ENCODE data around the gene HIVEP3.

The HIVEP3 gene

DNA sequence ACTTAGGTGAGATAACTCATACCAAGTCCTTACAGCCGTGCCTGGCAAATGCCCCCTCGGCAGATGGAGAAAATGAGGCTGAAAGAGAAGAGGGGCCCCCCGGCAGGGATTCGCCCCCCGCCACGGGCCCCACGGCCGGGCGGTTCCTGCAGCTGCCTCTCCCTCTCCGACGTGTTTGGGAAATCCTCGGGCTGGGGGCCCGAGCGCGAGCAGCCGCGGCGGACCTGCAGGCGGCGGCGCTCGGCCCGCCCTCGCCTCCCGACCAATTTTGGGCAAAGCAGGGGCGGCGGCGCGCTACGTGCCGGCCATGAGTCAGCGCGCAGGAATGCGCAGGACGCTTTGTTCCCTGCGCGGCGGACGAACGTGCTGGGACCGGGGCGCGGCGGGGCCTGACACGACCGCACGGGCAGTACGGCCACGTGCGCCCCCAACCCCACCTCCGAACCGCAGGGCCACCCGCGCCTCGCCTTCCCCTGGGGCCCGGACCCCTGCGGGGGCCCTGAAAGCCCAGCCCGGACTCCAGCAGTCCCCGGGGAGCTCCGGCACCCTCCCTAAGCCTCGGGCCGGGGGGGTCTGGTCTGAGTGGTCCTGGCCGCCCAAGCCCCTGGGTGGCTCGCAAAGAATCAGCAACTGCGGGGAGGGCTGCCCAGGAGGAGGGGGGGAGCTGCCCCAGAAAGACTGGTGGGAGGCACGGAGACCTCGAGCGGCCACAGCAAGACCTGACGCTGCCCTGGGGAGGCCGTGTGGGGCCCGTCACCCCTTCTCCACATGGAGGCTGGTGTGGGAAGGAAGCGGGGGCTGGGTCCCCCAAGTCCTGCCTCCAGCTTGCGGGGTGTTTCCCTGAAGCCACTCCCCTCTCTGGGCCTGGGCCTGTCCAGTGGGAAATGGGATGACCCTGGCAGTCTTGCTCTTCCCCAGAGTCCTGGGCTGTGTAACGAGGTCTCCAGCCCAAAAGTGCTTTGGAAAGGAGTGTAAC lies 422.4 kb downstream of the HIVEP3 start:
- in situ Hi-C loops (cut with HindIII; ENCODE audit: low sequenced_read_pairs), result no loop called here

- in situ Hi-C loops (cut with HindIII; ENCODE audit: low sequenced_read_pairs), result no loop called here
Measured at GRCh38 chr1:41495210-41495948, 423.3 kb downstream of the HIVEP3 start.

- in situ Hi-C loops (cut with HindIII; ENCODE audit: low sequenced_read_pairs), result no loop called here
Measured at GRCh38 chr1:41494351-41495209, 424.1 kb downstream of the HIVEP3 start.

GRCh38 chr1:41493626-41494350 lies 424.9 kb downstream of the HIVEP3 start:
- in situ Hi-C loops (cut with HindIII; ENCODE audit: low sequenced_read_pairs), result no loop called here

DNA sequence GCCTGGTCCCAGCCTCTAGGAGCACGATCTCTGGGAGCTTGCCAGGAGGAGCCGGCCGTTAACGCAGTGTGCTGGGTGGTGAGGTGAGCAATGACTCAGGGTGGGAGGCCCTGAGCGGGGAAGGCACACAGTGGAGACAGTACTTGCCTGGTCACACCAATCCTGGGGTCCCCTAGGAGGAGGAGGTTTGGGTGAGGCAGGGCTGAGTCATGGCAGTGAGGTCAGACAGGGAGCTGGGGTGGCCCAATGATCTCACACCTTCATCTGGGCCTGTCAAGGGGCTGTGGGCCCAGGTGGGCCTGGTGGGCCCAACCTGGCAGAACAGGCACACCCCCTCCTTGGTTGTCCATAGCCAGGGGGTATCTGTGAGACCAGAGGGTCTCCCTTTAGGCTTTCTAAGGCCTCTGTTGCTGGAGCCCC lies 425.6 kb downstream of the HIVEP3 start:
- in situ Hi-C loops (cut with HindIII; ENCODE audit: low sequenced_read_pairs), result no loop called here

GRCh38 chr1:41492341-41492848 lies 426.3 kb downstream of the HIVEP3 start:
- in situ Hi-C loops (cut with HindIII; ENCODE audit: low sequenced_read_pairs), result no loop called here

DNA sequence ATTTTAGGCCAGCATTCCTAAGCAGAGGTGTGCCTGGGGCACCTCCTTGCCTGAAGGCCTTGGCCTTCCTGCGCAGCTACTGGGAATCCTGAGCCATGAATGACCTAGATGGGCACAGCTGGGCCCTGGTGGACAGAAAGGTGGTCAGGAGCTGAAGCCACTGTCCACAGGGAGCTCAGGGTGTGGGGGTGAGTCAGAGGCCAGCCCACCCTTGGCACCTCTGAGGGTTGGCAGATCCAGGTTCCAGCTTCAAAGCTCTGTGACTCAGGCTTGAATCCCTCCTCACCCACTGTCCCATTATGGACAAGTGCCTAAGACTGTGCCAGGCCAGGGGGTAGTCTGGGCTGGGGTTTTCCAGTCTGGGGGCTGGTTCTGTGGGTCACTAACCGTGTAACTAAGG lies 427.8 kb downstream of the HIVEP3 start:
- in situ Hi-C loops (cut with HindIII; ENCODE audit: low sequenced_read_pairs), result no loop called here

- in situ Hi-C loops (cut with HindIII; ENCODE audit: low sequenced_read_pairs), result no loop called here
Measured at GRCh38 chr1:41489561-41489960, 429.2 kb downstream of the HIVEP3 start.

- in situ Hi-C loops (cut with HindIII; ENCODE audit: low sequenced_read_pairs), result no loop called here
Measured at GRCh38 chr1:41488040-41488951, 430.4 kb downstream of the HIVEP3 start.

DNA sequence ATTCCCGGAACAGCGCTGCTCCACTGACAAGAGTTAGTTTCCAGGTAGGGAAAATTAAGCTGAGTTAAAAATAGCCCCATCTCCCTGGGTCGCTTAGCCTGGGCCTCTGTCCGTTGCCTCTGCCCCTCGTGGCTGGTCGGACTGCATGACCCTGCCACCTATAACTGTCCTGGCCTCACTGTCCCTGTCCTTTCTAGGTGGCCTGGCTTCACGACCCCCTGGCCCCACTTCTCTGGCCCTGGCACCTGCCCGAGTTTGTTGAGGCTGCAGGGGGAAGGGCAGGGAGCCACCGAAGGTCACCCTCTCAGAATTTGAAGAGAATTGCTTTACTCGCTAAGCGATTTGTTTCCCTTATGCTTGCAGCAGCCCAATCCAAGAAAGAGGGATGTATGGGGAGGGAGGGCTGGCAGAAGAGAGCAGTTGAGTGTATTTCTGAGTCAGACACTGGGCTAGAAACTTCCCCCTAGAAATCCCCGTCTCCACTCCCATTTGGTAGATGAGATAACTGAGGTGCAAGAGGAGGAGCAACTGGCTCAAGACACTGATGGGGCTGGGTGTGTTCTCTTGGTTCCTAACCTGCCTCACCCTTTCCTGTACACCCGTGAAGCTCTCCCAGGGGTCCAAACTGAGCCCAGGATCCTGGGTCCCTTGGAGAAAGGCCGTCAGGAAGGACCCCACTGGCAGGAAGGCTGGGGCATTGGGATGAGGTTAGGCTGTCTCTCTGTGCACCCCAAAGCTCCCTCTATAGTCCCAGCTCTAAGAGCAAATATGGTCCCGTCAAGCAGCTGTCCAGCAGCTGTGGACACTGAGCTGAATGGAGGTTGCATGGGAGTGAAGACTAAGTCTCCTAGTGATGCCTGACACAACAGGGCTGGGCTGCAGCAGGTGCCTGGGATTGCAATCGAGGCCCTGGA lies 431.3 kb downstream of the HIVEP3 start:
- in situ Hi-C loops (cut with HindIII; ENCODE audit: low sequenced_read_pairs), result no loop called here

- in situ Hi-C loops (cut with HindIII; ENCODE audit: low sequenced_read_pairs), result no loop called here
Measured at GRCh38 chr1:41486371-41487125, 432.2 kb downstream of the HIVEP3 start.

- in situ Hi-C loops (cut with HindIII; ENCODE audit: low sequenced_read_pairs), result no loop called here
Measured at GRCh38 chr1:41486053-41486370, 432.7 kb downstream of the HIVEP3 start.

DNA sequence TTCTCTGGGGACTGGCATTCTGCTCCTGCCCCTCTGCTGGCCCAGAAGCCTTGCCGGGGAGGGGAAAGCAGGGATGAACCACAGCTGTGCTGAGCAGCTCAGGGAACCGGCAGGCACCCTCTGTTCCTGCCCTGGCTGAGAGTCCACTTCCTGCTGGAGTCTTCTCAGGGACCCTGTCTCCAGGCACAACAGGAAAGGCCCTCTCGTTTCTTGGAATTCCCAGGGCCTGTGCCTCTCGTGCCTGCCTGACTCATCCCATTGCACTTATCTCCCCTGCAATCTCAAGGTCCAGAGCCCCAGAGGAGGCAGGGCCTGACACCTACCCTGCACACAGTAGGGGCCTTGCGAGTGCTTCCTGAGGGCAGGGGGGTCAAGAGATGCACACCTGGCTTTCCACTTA lies 433.1 kb downstream of the HIVEP3 start:
- in situ Hi-C loops (cut with HindIII; ENCODE audit: low sequenced_read_pairs), result no loop called here

DNA sequence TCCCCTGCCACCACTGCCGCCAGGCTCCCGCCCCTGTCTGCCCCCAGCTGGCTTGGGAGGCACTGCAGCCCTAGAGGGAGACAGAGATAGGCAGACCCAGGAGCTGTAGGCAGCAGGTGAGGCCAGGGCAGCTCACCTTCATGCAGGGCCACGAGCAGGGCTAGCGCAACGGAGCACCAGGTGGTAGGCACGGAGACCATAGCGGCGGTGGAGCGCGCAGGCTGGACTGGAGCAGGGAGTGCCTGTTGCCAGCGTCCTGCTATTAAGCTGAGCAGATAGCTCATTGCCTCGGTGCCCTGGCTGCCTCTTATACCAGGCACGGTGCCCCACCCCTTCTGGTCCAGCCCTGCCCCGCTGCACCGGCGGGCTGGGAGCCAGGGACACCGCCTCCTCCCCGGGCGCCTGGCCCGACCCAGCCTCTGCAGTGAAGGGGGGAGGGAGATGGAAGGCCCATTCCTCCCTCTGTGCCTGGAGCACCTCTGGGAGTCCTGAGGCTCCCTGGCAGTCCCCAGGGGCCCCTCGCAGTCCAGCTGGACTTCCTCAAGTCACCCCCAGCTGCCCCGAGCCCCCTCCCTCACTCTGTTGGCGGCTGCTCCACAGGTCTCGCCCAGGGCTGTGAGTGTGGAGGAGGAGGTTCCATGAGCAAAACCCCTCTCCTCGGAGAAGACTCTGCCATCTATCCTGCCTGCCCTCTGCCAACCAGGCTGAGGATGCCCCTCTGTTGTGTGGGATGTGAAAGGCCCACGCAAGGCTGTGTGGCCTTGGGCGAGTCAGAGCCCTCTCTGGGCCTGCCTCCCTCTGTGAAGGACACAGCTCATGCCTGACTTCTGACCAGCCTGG lies 434.1 kb downstream of the HIVEP3 start, which contains the start of gene EDN2:
Gene EDN2, minus strand, starts transcription at position 282 of the 840 bp plus-strand sequence. Its CDS starts 82 bp downstream, at position 200.
- in situ Hi-C loops (cut with HindIII; ENCODE audit: low sequenced_read_pairs), result no loop called here

DNA sequence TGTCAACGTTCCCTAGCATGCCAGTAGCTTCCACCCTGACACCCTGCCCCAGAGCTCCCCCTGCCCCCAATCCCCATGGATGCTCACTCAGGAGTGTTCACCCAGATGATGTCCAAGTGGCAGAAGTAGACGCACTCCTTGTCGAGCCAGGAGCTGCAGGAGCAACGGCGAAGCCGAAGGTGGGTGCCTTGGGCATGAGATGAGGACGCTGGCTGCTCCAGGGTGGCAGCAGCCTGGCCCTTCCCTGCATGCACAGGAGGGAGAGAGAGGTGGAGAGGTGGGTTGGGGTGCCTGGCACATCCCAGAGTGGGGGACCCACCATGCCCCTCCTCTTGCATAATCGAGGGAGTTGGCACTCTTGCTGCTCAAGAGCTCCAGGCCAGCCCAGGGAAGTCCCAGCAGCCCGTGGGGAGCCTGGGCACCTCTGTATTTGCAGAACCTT lies 434.7 kb downstream of the HIVEP3 start:
- in situ Hi-C loops (cut with HindIII; ENCODE audit: low sequenced_read_pairs), result no loop called here
